Upper lobe of left lung (tissue), 6 donors: Measurements from ENCODE around the gene HSD17B3. TPM values are rescaled to one million over a fixed set of nuclear protein-coding genes. Genes with fewer than 3 reads are reported as not detected.

ENCODE experiments used
- ATAC-seq, 2 donors: fragments of 200-7000 bp; cut with Tn5 transposase; one replicate each; pipeline ENCODE4 v1.9.1; 2022; ENCODE audit warnings: mild to moderate bottlenecking in 2 of 2, moderate library complexity in 2 of 2; ENCODE audit not compliant: low FRiP score in 2 of 2
- DNase-seq, 2 donors: peaks; one replicate each; pipeline ENCODE4 v3.0.0-alpha.2; 2019 to 2020
- H3K27ac ChIP-seq, 4 donors: fragments of 200-600 bp; sonication (generic); one replicate each; pipeline ENCODE4 v1.5.1; 2016 to 2019
- H3K27me3 ChIP-seq, 4 donors: fragments of 200-600 bp; sonication (generic); one replicate each; pipeline ENCODE4 v1.5.1; 2017 to 2019
- H3K36me3 ChIP-seq, 4 donors: fragments of 200-600 bp; sonication (generic); one replicate each; pipeline ENCODE4 v1.5.1; 2016 to 2019
- H3K4me1 ChIP-seq, 4 donors: fragments of 200-600 bp; sonication (generic); one replicate each; pipeline ENCODE4 v1.5.1; 2018 to 2019
- H3K4me3 ChIP-seq, 4 donors: fragments of 200-600 bp; sonication (generic); one replicate each; pipeline ENCODE4 v1.5.1; 2017 to 2019; ENCODE audit warnings: mild to moderate bottlenecking in 2 of 4, moderate library complexity in 1 of 4
- H3K9me3 ChIP-seq, 4 donors: fragments of 200-600 bp; sonication (generic); one replicate each; pipeline ENCODE4 v1.5.1; 2018 to 2019
- CTCF ChIP-seq, 6 experiments: fragments of 450-650 bp in 4 of 6; fragments of 200-600 bp in 2 of 6; sonication (generic) in 2 of 6; IDR thresholded peaks; one replicate each; pipeline ENCODE4 v1.5.1; 2016 to 2019; ENCODE audit warnings: antibody characterized with exemption in 6 of 6
- EP300 ChIP-seq, 4 donors: sonication (generic); formaldehyde crosslinking; IDR thresholded peaks; one replicate each; pipeline ENCODE4 v1.5.1; 2017; ENCODE audit warnings: antibody characterized with exemption in 4 of 4, control low read depth in 2 of 4
- POLR2A ChIP-seq, 4 donors: fragments of 450-650 bp; IDR thresholded peaks; one replicate each; pipeline ENCODE4 v1.5.1; 2016 to 2017; ENCODE audit warnings: antibody characterized with exemption in 4 of 4, mild to moderate bottlenecking in 2 of 4
- POLR2AphosphoS5 ChIP-seq, 2 donors: sonication (generic); formaldehyde crosslinking; IDR thresholded peaks; one replicate each; pipeline ENCODE4 v1.5.1; 2017; ENCODE audit warnings: antibody characterized with exemption in 2 of 2
- WGBS, 2 donors: methylation state at CpG; one replicate each; pipeline ENCODE4 v1.1.5; 2017 to 2018; 5-methylcytosine and 5-hydroxymethylcytosine counted together
- small RNA-seq, 4 donors: library from RNA; depleted of rRNA; stranded (forward); fragments of <200 nt; gene quantifications; one replicate each; pipeline ENCODE3, GENCODE V24; 2016
- total RNA-seq, 6 donors: library from RNA; depleted of rRNA in 4 of 6; stranded (reverse); fragments of >200 nt in 4 of 6; gene quantifications; one replicate each; pipeline versions ENCODE4 v1.1.0 to v1.2.1, GENCODE V29; 2016 to 2021
- donor health status: DM: no; HTN: no; CAD: no; lungs with moderate emphysema.
- donor health status: DM: no; HTN: yes; CAD: no; lungs with severe emphysema.

Gene HSD17B3
- total RNA-seq, 6 donors from 2014 or later: 1.0 to 7.3 (median 1.0) TPM; not detected in 3

GRCh38 chr9:96188571-96188970 lies 113.4 kb downstream of the HSD17B3 start:
- Histone ChIP-seq H3K4me3 (no peak overlapping the region), H3K36me3 (no peaks in the 10 kb centered on the region), H3K27ac (no peak overlapping the region), H3K4me1 (peaks cover 8 to 14% (median 10%) of the 10 kb centered on the region in 4 donors), H3K27me3 (no peaks in the 10 kb centered on the region), H3K9me3 (peaks cover 0 to 29% (median 16%) of the 10 kb centered on the region in 4 donors)
- ATAC-seq: no peak
- TF ChIP-seq CTCF (IDR thresholded peaks at IDR 0.05) (no peak), POLR2A (IDR thresholded peaks at IDR 0.05) (no peak)
- no peak for DNase-seq
- 67 to 80% methylated on average over 5 of the region's 5 CpGs for WGBS, 2 donors

- TF ChIP-seq POLR2A (IDR thresholded peaks at IDR 0.05) (no peak), POLR2AphosphoS5 (IDR thresholded peaks at IDR 0.05) (no peak), CTCF (IDR thresholded peaks at IDR 0.05) (no peak), EP300 (IDR thresholded peaks at IDR 0.05) (no peak)
- Histone ChIP-seq H3K27me3 (no peaks in the 10 kb centered on the region), H3K27ac (peak overlapping the region; percentile 54 to 76 (median 60)), H3K4me1 (peaks cover 8 to 14% (median 10%) of the 10 kb centered on the region in 4 donors), H3K4me3 (no peak overlapping the region), H3K9me3 (peaks cover 0 to 29% (median 16%) of the 10 kb centered on the region in 4 donors), H3K36me3 (no peaks in the 10 kb centered on the region)
- ATAC-seq: no peak
- WGBS, 2 donors: 65 to 78% methylated on average over 12 of the region's 12 CpGs
- DNase-seq: peak in 1 of 2 donors; percentile 32
These were observed 114.8 kb downstream of the HSD17B3 start for GRCh38 chr9:96187151-96187555.

GRCh38 chr9:96186591-96187011 lies 115.4 kb downstream of the HSD17B3 start:
- TF ChIP-seq EP300 (IDR thresholded peaks at IDR 0.05): no peak
- no peak for TF ChIP-seq POLR2AphosphoS5 (IDR thresholded peaks at IDR 0.05)
- peak in 2 of 4 donors; percentile 23 to 59 for TF ChIP-seq POLR2A (IDR thresholded peaks at IDR 0.05)
- TF ChIP-seq CTCF (IDR thresholded peaks at IDR 0.05): no peak
- DNase-seq (peak; percentile 81 to 89), ATAC-seq (peak; percentile 69 to 90)
- Histone ChIP-seq H3K36me3 (no peaks in the 10 kb centered on the region), H3K4me3 (no peak overlapping the region), H3K27me3 (no peaks in the 10 kb centered on the region), H3K9me3 (peaks cover 0 to 29% (median 16%) of the 10 kb centered on the region in 4 donors), H3K4me1 (peaks cover 8 to 14% (median 10%) of the 10 kb centered on the region in 4 donors), H3K27ac (peak overlapping the region; percentile 56 to 76 (median 60))
- WGBS, 2 donors: 22 to 36% methylated on average over 9 to 18 of the region's 18 CpGs

- peaks cover 8 to 14% (median 10%) of the 10 kb centered on the region in 4 donors for H3K4me1 ChIP-seq
- DNase-seq (peak in 1 of 2 donors; percentile 72), ATAC-seq (peak; percentile 18 to 64)
- 66 to 81% methylated on average over 2 of the region's 2 CpGs for WGBS, 2 donors
- no peaks in the 10 kb centered on the region for H3K27me3 ChIP-seq
- H3K9me3 ChIP-seq: peaks cover 0 to 25% (median 16%) of the 10 kb centered on the region in 4 donors
- H3K4me3 ChIP-seq: no peak overlapping the region
- H3K27ac ChIP-seq: peak overlapping the region; percentile 56 to 76 (median 56)
- TF ChIP-seq CTCF (IDR thresholded peaks at IDR 0.05) (no peak), POLR2AphosphoS5 (IDR thresholded peaks at IDR 0.05) (peak in 1 of 2 donors; percentile 7), POLR2A (IDR thresholded peaks at IDR 0.05) (no peak), EP300 (IDR thresholded peaks at IDR 0.05) (no peak)
- no peaks in the 10 kb centered on the region for H3K36me3 ChIP-seq
These were observed 116.3 kb downstream of the HSD17B3 start for GRCh38 chr9:96185518-96186156.

Small RNAs within 50 kb of the gene (small RNA-seq; reads per million reads assigned to genes)
- 0 reads per million in 4 donors for gene RNU6-1160P

Other genes starting within 250 kb of the HSD17B3 start
- gene SLC35D2, start 81.5 kb upstream of the HSD17B3 start, total RNA-seq: 10 to 100 TPM; 24.5 to 36.7 (median 29.0) TPM
- 1 to 10 TPM in 5 of 6 donors, under 1 TPM in 1; 0.59 to 2.6 (median 1.4) TPM for gene ZNF367, start 116.2 kb upstream of the HSD17B3 start, total RNA-seq
- gene HABP4, start 148.0 kb upstream of the HSD17B3 start, total RNA-seq: 10 to 100 TPM in 2 of 6 donors, 1 to 10 TPM in 4; 3.1 to 14.6 (median 9.7) TPM